Glutamatergic neuron (in vitro differentiated cells): Measurements from ENCODE around the gene LRCH3. TPM values are rescaled to one million over a fixed set of nuclear protein-coding genes. Genes with fewer than 3 reads are reported as not detected.

Experiments
- DNase-seq: peaks from one replicate; pipeline ENCODE4 v3.0.0; 2022
- H3K27ac Mint-ChIP-seq: one replicate; pipeline ENCODE4 v1.8.0; 2020; ENCODE audit warnings: mild to moderate bottlenecking, mixed read lengths, inconsistent platforms; ENCODE audit not compliant: unreplicated experiment
- H3K27me3 Mint-ChIP-seq: one replicate; pipeline ENCODE4 v1.8.0; 2020; ENCODE audit warnings: mild to moderate bottlenecking, moderate library complexity, mixed read lengths, inconsistent platforms; ENCODE audit not compliant: unreplicated experiment
- H3K36me3 Mint-ChIP-seq: one replicate; pipeline ENCODE4 v1.8.0; 2020; ENCODE audit warnings: mild to moderate bottlenecking, mixed read lengths, inconsistent platforms; ENCODE audit not compliant: unreplicated experiment
- H3K4me1 Mint-ChIP-seq: one replicate; pipeline ENCODE4 v1.8.0; 2020; ENCODE audit warnings: mild to moderate bottlenecking, low read depth, mixed read lengths, inconsistent platforms; ENCODE audit not compliant: unreplicated experiment
- H3K4me3 Mint-ChIP-seq: one replicate; pipeline ENCODE4 v1.8.0; 2020; ENCODE audit warnings: mild to moderate bottlenecking, mixed read lengths, inconsistent platforms; ENCODE audit not compliant: unreplicated experiment
- H3K9me3 Mint-ChIP-seq: one replicate; pipeline ENCODE4 v1.8.0; 2020; ENCODE audit warnings: mild to moderate bottlenecking, moderate library complexity, mixed read lengths, inconsistent platforms; ENCODE audit not compliant: unreplicated experiment
- total RNA-seq: library from RNA; stranded (reverse); fragmentation: NEBNext Ultra II Directional; extraction: Animal tissue kit (Norgen Biotek cat#: 25700); gene quantifications from one replicate; pipeline ENCODE4 v1.2.1, GENCODE V29; 2021; ENCODE audit not compliant: unreplicated experiment
- TF ChIP-seq, protein P1 (sequence below): fragments of 200-600 bp; sonication (generic); IDR thresholded peaks from one replicate; pipeline ENCODE4 v1.5.0; 2021; ENCODE audit not compliant: partially characterized antibody, unreplicated experiment

Gene LRCH3
- total RNA-seq, 1 donor from 2014 or later: 79.0 TPM

DNA sequence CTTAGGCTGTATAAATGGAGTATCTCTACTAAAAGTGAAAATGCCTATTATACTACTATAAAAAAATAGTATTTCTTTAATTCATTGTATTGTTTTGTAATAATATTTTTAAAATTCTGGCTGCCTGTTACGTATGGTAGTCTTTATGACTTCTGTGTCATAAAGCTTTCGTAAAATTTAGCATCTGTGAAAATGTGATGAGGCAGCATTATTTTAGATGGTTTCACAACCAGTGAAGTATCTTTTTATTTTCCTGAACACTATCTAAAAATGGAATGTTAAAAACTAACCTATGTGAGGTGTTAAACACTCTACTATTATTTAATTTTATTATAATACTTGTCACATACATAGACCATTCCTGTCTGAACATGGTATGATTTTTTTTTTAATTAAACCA is 46.2 kb downstream of the LRCH3 start:
- H3K4me3 Mint-ChIP-seq: no peak overlapping the region
- no peaks in the 10 kb centered on the region for H3K36me3 Mint-ChIP-seq
- H3K27me3 Mint-ChIP-seq: no peaks in the 10 kb centered on the region
- DNase-seq: no peak
- H3K9me3 Mint-ChIP-seq: no peaks in the 10 kb centered on the region
- H3K4me1 Mint-ChIP-seq: peaks cover 4% of the 10 kb centered on the region
- H3K27ac Mint-ChIP-seq: no peak overlapping the region
- TF ChIP-seq, protein P1, sequence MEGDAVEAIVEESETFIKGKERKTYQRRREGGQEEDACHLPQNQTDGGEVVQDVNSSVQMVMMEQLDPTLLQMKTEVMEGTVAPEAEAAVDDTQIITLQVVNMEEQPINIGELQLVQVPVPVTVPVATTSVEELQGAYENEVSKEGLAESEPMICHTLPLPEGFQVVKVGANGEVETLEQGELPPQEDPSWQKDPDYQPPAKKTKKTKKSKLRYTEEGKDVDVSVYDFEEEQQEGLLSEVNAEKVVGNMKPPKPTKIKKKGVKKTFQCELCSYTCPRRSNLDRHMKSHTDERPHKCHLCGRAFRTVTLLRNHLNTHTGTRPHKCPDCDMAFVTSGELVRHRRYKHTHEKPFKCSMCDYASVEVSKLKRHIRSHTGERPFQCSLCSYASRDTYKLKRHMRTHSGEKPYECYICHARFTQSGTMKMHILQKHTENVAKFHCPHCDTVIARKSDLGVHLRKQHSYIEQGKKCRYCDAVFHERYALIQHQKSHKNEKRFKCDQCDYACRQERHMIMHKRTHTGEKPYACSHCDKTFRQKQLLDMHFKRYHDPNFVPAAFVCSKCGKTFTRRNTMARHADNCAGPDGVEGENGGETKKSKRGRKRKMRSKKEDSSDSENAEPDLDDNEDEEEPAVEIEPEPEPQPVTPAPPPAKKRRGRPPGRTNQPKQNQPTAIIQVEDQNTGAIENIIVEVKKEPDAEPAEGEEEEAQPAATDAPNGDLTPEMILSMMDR: no peak

GRCh38 chr3:197841789-197842188 is 50.7 kb downstream of the LRCH3 start:
- no peaks in the 10 kb centered on the region for H3K9me3 Mint-ChIP-seq
- no peak for DNase-seq
- TF ChIP-seq, protein P1: no peak
- no peak overlapping the region for H3K4me3 Mint-ChIP-seq
- H3K4me1 Mint-ChIP-seq: no peaks in the 10 kb centered on the region
- H3K27ac Mint-ChIP-seq: no peak overlapping the region
- H3K27me3 Mint-ChIP-seq: no peaks in the 10 kb centered on the region
- no peaks in the 10 kb centered on the region for H3K36me3 Mint-ChIP-seq

- H3K4me1 Mint-ChIP-seq: no peaks in the 10 kb centered on the region
- no peak overlapping the region for H3K4me3 Mint-ChIP-seq
- H3K36me3 Mint-ChIP-seq: no peaks in the 10 kb centered on the region
Observed at GRCh38 chr3:197846491-197846890, 55.4 kb downstream of the LRCH3 start.

GRCh38 chr3:197847866-197848401 is 56.9 kb downstream of the LRCH3 start:
- H3K4me3 Mint-ChIP-seq: no peak overlapping the region
- TF ChIP-seq, protein P1: no peak
- DNase-seq: no peak
- no peaks in the 10 kb centered on the region for H3K27me3 Mint-ChIP-seq
- no peaks in the 10 kb centered on the region for H3K36me3 Mint-ChIP-seq
- H3K27ac Mint-ChIP-seq: no peak overlapping the region
- H3K9me3 Mint-ChIP-seq: no peaks in the 10 kb centered on the region
- H3K4me1 Mint-ChIP-seq: no peaks in the 10 kb centered on the region

More at GRCh38 chr3:197846491-197846890, 55.4 kb downstream of the LRCH3 start:
- Mint-ChIP-seq H3K27me3 (no peaks in the 10 kb centered on the region), H3K9me3 (no peaks in the 10 kb centered on the region), H3K27ac (no peak overlapping the region)
- TF ChIP-seq, protein P1: no peak
- DNase-seq: no peak

DNA sequence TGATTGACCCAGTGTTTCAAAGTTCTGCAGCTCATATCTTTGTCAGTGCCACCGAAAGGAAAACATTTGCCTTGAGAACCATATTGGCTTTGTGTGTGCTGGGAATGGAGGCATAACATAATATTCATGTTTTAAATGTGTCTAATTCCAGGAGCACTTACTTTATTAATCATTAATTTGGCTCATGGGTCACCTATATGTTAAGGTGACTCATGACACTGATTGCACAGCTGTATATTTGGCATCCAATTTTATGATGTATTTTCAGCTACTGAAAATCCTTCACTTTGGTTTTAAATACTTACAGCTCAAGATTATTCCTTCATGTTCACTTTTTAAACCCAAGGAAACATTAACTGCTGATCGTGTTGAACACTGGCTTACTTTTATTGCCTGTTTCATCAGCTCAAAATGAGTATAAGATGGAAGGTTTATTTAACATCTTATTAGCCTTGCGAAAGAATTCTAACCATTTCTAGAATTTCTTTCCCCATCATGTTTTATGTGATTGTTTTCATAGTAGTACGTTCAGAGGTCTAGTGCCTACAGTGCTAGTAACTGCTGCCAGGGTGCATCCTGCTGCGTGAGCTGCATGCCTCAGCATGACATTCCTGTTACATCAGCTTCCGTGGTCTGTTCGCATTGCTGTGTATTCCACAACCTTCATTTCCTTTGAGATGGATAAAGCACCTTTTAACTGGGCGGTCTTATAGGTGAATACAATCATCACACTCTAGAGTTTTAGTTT is 63.7 kb downstream of the LRCH3 start:
- Mint-ChIP-seq H3K27me3 (peaks cover 4% of the 10 kb centered on the region), H3K4me3 (no peak overlapping the region), H3K27ac (no peak overlapping the region), H3K4me1 (peaks cover 3% of the 10 kb centered on the region), H3K36me3 (peaks cover 13% of the 10 kb centered on the region), H3K9me3 (peaks cover 2% of the 10 kb centered on the region)
- DNase-seq: no peak
- TF ChIP-seq, protein P1: no peak
